Neural cell (in vitro differentiated cells): ENCODE results near the gene H1-8.

Experiments used
- CTCF ChIP-seq: fragments of 450-650 bp; IDR thresholded peaks from 2 replicates; pipeline ENCODE4 v1.5.1; 2014; ENCODE audit warnings: antibody characterized with exemption, mild to moderate bottlenecking, moderate library complexity; ENCODE audit not compliant: poor library complexity, severe bottlenecking
- EP300 ChIP-seq: fragments of 450-650 bp; conservative IDR thresholded peaks from 2 replicates; pipeline ENCODE4 v1.6.1; 2014; ENCODE audit warnings: antibody characterized with exemption, mild to moderate bottlenecking, moderate library complexity; ENCODE audit not compliant: poor library complexity, severe bottlenecking
- EZH2 ChIP-seq: fragments of 200-600, 300-800 bp; shearing (Covaris generic), sonication (generic); IDR thresholded peaks from 2 replicates; pipeline ENCODE4 v1.6.1; 2014; ENCODE audit warnings: antibody characterized with exemption, low read length, borderline replicate concordance, mild to moderate bottlenecking; ENCODE audit not compliant: insufficient read depth, poor library complexity, severe bottlenecking
- POLR2AphosphoS5 ChIP-seq: IDR thresholded peaks from 2 replicates; pipeline ENCODE4 v1.6.1; 2012
- RAD21 ChIP-seq: fragments of 450-650 bp; conservative IDR thresholded peaks from 2 replicates; pipeline ENCODE4 v1.6.1; 2014; ENCODE audit warnings: antibody characterized with exemption, mild to moderate bottlenecking, moderate library complexity
- REST ChIP-seq: IDR thresholded peaks from 2 replicates; pipeline ENCODE4 v1.6.1; 2012; ENCODE audit warnings: borderline replicate concordance
- SMC3 ChIP-seq: fragments of 450-650 bp; conservative IDR thresholded peaks from 2 replicates; pipeline ENCODE4 v1.6.1; 2014; ENCODE audit warnings: antibody characterized with exemption, mild to moderate bottlenecking, moderate library complexity; ENCODE audit not compliant: poor library complexity

- no peak for TF ChIP-seq CTCF
- TF ChIP-seq SMC3, result no peak
- TF ChIP-seq EZH2, result no peak
- no peak for TF ChIP-seq REST
- no peak for TF ChIP-seq POLR2AphosphoS5
- TF ChIP-seq RAD21, result no peak
- TF ChIP-seq EP300, result no peak
Observed at GRCh38 chr3:129553171-129553570, 10.2 kb downstream of the H1-8 start.
